Measurements from ENCODE around the gene SNX8. TPM values are rescaled to one million over a fixed set of nuclear protein-coding genes. Genes with fewer than 3 reads are reported as not detected.
A peak's percentile ranks its signal among the peaks of the same experiment; 100 is the strongest.

Gene SNX8
- total RNA-seq, 4 donors from 2014 or later: 6.4 to 28.1 (median 24.8) TPM

- H3K36me3 ChIP-seq: peaks cover 0 to 47% of the 10 kb centered on the region in 2 donors
- no peak for DNase-seq
- intact Hi-C loops (cut with DNase I; ENCODE audit: low total_unique reads): no loop called here
These were observed 103.5 kb downstream of the SNX8 start for GRCh38 chr7:2210551-2211258.

GRCh38 chr7:2209961-2210323 lies 104.3 kb downstream of the SNX8 start:
- no peak for ATAC-seq
- Histone ChIP-seq H3K9me3 (no peaks in the 10 kb centered on the region), H3K27ac (no peak overlapping the region), H3K27me3 (no peaks in the 10 kb centered on the region), H3K4me3 (no peak overlapping the region), H3K36me3 (peaks cover 0 to 42% of the 10 kb centered on the region in 2 donors), H3K4me1 (peaks cover 0 to 7% of the 10 kb centered on the region in 2 donors)
- DNase-seq: no peak
- intact Hi-C loops (cut with DNase I; ENCODE audit: low total_unique reads): loop anchor here (1.0 to 2.0 kb wide), 2 partner anchors 106 to 545 kb away; no protein-coding TSS in a partner anchor
- no peak for TF ChIP-seq POLR2A (IDR thresholded peaks at IDR 0.05)
- TF ChIP-seq, protein P1, sequence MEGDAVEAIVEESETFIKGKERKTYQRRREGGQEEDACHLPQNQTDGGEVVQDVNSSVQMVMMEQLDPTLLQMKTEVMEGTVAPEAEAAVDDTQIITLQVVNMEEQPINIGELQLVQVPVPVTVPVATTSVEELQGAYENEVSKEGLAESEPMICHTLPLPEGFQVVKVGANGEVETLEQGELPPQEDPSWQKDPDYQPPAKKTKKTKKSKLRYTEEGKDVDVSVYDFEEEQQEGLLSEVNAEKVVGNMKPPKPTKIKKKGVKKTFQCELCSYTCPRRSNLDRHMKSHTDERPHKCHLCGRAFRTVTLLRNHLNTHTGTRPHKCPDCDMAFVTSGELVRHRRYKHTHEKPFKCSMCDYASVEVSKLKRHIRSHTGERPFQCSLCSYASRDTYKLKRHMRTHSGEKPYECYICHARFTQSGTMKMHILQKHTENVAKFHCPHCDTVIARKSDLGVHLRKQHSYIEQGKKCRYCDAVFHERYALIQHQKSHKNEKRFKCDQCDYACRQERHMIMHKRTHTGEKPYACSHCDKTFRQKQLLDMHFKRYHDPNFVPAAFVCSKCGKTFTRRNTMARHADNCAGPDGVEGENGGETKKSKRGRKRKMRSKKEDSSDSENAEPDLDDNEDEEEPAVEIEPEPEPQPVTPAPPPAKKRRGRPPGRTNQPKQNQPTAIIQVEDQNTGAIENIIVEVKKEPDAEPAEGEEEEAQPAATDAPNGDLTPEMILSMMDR (IDR thresholded peaks at IDR 0.05 in 4 of 5, conservative IDR thresholded peaks at IDR 0.05 in 1 of 5): no peak
- in situ Hi-C loops (cut with MboI; ENCODE audit: low sequenced_read_pairs in 4 of 4): loop anchor here in 2 of 4 donors (25.0 kb wide), 2 partner anchors 548 to 623 kb away; partner anchors contain the start of gene ELFN1 (in 1 of the 2)

More at GRCh38 chr7:2210551-2211258, 103.5 kb downstream of the SNX8 start:
- no peaks in the 10 kb centered on the region for H3K27me3 ChIP-seq
- peaks cover 0 to 7% of the 10 kb centered on the region in 2 donors for H3K4me1 ChIP-seq
- no peak overlapping the region for H3K27ac ChIP-seq
- H3K4me3 ChIP-seq: no peak overlapping the region
- ATAC-seq: no peak
- in situ Hi-C loops (cut with MboI; ENCODE audit: low sequenced_read_pairs in 4 of 4): loop anchor here in 2 of 4 donors (25.0 kb wide), 2 partner anchors 548 to 623 kb away; partner anchors contain the start of gene ELFN1 (in 1 of the 2)
- TF ChIP-seq, protein P1 (IDR thresholded peaks at IDR 0.05 in 4 of 5, conservative IDR thresholded peaks at IDR 0.05 in 1 of 5): no peak
- no peak for TF ChIP-seq POLR2A (IDR thresholded peaks at IDR 0.05)
- H3K9me3 ChIP-seq: no peaks in the 10 kb centered on the region

DNA sequence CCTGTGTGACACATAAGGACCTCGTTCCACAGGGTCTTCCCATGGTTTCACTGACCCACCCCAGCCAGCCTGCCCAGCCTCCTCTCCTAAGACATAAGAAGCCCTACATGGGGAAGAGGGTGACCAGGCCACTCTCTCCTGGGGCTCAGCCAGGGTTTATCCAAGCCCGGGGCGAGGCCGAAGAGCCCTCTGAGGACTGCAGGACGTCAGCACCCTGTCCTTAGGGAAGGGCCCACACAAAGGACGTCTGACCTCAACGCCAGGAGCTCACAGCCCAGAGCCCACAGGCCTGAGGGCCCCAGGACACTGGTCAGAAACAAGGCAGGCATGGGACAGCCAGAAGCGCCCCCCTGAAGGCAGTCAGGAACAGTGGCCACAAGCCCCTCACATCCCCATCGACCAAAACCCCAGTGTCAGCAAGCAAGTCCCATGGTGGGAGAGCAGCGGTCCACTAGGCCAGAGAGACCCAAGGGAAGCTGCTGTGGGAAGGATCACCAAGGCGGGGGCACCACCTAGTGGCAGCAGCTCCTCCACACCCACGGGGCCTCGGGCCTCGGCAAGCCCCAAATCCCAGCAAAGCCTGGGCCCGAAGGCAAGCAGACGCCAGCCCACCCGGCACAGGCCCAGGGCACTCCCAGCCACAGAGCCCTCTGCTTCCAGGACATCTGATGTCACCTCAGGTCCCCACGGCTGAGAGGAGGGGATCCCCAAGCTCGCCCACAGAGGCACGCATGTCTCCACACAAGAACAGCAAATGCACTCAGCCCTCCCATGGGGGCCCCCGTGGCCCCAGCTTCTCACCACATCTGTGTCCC lies 104.9 kb downstream of the SNX8 start:
- Histone ChIP-seq H3K36me3 (peaks cover 0 to 37% of the 10 kb centered on the region in 2 donors), H3K27ac (no peak overlapping the region), H3K27me3 (no peaks in the 10 kb centered on the region), H3K4me3 (no peak overlapping the region), H3K9me3 (no peaks in the 10 kb centered on the region), H3K4me1 (peaks cover 0 to 7% of the 10 kb centered on the region in 2 donors)
- in situ Hi-C loops (cut with MboI; ENCODE audit: low sequenced_read_pairs in 4 of 4): loop anchor here in 2 of 4 donors (25.0 kb wide), 2 partner anchors 547 to 622 kb away; partner anchors contain the start of gene ELFN1 (in 1 of the 2)
- DNase-seq (peak; percentile 38 to 53), ATAC-seq (peak; percentile 46 to 83)
- intact Hi-C loops (cut with DNase I; ENCODE audit: low total_unique reads): loop anchor here (1.0 to 2.0 kb wide), 2 partner anchors 105 to 545 kb away; no protein-coding TSS in a partner anchor
- TF ChIP-seq, protein P1 (IDR thresholded peaks at IDR 0.05 in 4 of 5, conservative IDR thresholded peaks at IDR 0.05 in 1 of 5): peak; percentile 52 to 83 (median 74)
- TF ChIP-seq POLR2A (IDR thresholded peaks at IDR 0.05): no peak

DNA sequence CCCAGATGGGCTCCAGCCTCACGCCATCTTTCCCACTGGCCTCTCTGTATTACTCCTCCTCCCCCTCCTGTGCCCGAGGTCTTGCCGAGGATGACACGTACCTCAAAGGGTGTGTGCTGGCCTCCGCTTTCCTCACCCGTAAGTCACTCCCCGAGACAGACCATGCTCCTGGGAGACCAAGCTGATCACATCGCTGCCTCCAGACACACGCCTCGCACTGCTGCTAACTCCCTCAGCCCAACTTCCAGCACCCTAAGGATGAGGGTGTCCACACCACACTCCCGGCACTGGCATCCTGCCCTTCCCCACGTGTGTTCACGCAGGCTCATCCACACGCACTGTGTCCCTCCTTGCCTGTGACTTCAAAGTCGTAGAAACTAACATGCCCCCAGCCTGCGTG lies 105.5 kb downstream of the SNX8 start:
- H3K27ac ChIP-seq: no peak overlapping the region
- H3K36me3 ChIP-seq: peaks cover 0 to 31% of the 10 kb centered on the region in 2 donors
- H3K4me1 ChIP-seq: peaks cover 0 to 7% of the 10 kb centered on the region in 2 donors
- H3K4me3 ChIP-seq: no peak overlapping the region
- intact Hi-C loops (cut with DNase I; ENCODE audit: low total_unique reads) (loop anchor here (1.0 to 2.0 kb wide), 2 partner anchors 104 to 544 kb away; no protein-coding TSS in a partner anchor), in situ Hi-C loops (cut with MboI; ENCODE audit: low sequenced_read_pairs in 4 of 4) (loop anchor here in 2 of 4 donors (25.0 kb wide), 2 partner anchors 546 to 621 kb away; partner anchors contain the start of gene ELFN1 (in 1 of the 2))
- DNase-seq (no peak), ATAC-seq (no peak)
- no peaks in the 10 kb centered on the region for H3K9me3 ChIP-seq
- TF ChIP-seq, protein P1 (IDR thresholded peaks at IDR 0.05 in 4 of 5, conservative IDR thresholded peaks at IDR 0.05 in 1 of 5): no peak
- TF ChIP-seq POLR2A (IDR thresholded peaks at IDR 0.05): no peak
- no peaks in the 10 kb centered on the region for H3K27me3 ChIP-seq
